Left renal pelvis (tissue), 4 donors: Measurements from ENCODE around the gene LRRC46. TPM values are rescaled to one million over a fixed set of nuclear protein-coding genes. Genes with fewer than 3 reads are reported as not detected.

Source experiments
- DNase-seq, 4 donors: peaks; one replicate each; pipeline ENCODE4 v3.0.0-alpha.2; 2013; ENCODE audit warnings: low read depth in 4 of 4, low spot score in 3 of 4
- polyA plus RNA-seq, 4 donors: library from polyadenylated mRNA; unstranded; fragments of 120-200 nt; gene quantifications; one replicate each; pipeline ENCODE4 v1.2.1, GENCODE V29; 2013; ENCODE audit not compliant: insufficient read length in 4 of 4

The LRRC46 gene
- polyA plus RNA-seq, 4 donors: 0.74 to 3.3 (median 2.6) TPM

DNA sequence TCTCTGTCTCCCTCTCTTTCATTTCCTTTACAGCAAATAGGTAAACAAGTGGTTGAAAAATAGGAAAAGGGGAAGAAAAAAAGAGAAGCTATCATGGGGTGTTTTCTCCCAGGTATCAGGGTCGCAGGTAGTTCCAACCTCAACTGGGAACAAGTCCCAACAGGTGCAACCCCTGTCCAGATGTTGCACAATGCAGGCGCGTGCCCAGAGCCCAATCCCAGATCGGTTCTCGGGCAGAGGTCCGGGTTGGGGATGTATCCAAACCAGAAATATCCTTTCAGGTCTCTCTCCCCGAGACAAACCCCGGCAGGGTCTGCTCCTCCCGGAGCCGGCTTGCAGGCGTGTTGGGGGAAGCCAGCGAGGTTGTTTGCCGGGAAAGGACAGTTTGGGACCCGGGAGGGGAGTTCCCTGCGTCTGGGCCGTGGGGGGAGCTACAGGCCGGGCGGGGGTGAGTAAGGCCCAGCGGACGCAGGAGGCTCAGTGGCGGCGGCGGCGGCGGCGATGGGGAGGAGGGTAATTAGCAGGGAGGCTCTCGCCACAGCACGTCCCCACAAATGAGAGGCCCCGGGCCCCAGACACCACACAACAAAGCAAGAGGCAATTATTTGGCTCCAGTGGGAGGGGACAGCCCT is 40.7 kb downstream of the LRRC46 start:
- no peak for DNase-seq

DNA sequence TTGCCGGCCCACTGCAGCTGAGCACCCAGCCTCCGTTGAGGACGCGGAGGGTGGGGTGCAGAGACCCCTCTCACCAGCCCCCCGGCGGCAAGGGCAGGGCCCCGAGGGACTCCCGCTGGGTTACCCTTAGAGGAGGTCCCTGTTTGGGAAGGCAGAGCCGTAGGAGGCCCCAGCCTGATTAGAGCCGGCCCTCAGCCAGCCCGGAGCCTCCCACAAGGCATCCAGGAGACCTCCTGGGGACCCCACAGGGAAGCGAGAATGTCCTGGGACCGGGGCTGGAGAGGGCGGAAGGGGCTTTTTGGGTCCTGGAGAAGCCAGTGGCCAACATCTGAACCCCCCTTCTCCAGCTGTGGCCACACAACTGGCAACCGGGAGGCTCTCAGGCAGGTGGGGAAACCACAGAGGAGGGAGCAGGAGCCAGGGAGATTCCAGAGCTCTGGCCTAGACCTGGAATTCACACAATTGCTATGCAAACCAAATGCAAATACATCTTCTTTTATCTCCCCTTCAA is 41.2 kb downstream of the LRRC46 start:
- no peak for DNase-seq

DNA sequence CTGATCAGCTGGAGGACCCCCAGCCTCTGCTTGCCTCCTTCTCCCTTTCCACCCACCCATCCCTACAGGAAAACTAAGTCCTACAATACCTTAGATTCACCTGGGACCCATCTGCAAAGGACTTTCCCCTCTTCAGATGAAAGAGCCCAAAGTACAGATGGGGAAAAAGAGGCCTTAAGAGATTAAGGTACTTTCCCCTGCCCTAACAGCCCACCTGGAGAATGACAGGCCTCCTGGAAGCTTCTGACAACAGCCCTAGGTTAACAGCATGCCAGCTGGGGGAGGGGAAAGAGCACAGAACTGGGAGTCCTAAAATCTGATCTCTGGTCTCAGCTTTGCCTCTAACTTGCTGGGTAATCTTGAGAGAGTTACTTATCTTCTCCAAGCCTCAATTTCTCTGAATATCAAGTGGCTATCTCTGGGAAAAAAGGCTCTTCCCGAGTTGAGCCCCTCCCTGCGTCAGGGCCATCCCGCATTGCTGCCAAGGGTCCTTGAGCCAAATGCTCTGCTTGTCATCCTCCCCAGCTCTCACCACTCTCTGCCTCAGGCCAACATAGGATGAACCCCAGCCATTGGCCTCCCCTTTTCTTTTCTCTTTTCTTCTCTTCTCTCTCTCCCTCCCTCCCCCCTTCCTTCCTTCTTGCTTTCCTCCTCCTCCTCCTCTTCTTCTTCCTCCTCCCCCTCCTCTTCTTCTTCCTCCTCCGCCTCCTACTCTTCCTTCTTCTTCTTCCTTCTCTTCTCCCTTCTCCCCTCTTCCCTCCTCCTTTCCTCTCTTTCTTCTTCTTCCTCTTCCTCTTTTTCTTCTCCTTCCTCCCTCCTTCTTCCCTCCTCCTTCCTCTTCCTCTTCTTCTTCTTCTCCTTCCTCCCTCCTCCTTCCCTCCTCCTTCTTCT is 42.0 kb downstream of the LRRC46 start:
- DNase-seq: no peak

DNA sequence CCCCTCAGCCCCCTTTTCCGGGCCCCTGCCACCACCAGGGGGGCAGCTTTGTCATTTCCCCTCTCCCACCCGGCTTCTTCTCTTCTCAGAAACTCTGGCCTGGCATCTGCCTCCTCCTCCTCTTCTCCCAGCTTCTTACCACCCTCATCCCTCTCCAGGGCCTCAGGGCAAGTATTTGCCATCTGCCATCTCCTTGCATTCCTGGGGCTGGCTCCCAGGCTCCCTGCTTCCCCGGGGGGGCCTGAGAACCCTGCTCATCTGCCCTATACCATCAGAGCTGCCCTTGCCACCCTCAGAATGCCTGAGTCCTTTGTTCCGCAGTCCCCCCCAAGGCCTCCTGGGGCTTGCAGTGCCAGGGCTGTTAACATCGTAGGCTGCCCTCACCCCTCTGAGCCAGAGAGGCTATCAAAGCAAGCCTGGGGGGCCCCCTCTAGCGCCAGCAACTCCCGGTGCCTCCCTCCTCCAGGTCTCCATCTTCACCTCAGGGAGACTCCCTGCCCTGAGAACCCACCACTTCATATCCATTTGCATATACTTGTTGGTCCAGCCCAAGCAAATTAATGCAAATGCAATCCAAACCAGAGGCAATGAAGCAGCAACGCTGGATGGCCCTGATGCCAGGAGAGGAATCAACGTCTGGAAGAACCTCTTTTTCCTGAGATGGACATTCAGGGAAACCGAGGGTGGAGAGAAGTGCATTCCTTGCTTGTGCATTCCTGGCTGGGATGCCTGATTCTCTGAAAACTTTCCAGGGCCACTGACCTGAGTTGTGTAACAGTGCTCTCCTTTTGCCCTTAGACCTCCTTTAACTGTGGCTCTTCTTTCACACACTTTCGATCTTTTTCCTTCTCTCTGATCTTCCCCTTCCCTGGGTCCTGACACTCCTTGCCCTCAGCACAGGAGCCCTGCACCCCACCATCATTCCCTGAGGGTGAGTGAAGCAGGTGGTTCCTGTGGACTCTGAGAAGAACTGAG is 43.8 kb downstream of the LRRC46 start:
- no peak for DNase-seq

DNA sequence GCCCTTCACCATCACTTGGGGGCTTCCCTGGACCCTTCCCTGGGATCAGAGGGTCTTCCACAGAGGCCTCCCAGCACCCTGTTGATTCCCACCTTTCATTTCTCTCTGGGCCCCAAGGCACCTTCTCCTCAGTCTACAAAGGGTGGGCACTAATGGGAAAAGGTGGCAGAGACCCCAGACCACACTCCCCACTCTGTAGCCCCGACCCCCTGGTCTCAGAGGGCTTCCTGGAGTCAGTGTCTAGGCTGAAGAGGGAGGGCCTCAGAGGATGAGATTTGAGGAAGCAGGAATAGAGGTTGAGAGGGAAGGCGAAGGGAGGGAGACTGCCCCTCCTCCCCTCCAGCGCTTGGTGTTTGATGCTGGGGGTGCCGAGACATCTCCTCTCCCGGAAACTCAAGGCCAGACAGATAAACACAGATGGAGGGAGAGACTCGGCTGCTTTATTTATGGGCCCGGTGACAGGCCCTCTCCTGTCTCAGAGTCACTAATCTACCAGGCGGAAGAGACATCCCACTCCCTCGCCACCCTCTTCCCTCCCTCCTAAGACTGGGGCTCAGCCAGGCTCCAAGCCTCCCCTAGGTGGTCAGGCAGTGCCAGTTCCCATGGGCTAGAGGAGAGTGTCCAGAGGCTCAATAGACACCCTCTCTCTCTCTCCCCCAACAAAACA is 46.0 kb downstream of the LRRC46 start:
- peak in 1 of 4 donors; percentile 73 for DNase-seq

DNA sequence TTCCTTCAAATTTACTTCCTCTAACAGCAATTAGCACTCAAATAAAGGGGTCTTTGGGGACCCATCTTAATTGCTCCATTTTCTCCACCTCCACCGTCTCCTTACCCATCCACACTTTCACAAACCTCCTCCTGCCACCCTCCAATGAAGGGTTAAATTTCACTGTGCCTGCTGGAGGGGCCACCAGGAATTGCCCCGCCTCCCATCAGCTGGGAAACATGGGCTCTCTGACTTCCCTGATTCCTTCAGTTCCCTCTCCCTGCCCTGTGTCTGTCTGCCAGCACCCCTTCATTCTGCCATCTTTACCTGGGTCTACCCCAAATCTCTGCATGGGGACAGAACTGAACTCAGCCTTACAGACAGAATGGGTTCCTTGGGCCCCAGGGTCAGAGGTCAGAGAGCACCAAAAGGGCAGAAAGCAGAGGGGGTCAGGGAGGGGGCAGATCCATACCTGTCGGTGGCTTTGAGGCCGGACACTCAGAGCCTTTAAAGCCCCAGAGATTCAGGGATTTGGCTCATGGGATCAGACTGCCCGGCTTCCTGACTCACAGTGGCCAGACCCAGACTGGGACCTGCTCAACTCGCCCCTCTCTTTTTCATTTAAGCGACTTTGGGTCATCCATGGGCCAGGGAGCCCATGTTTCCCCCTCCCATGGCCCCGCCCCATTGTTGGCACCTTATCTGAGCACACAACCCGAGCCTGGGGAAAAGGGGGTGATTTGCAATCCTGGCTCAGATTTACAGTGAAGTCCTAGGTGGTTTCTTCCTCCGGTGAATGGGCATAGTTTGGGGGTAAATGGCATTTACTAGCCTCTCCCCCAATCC is 46.9 kb downstream of the LRRC46 start:
- no peak for DNase-seq

DNA sequence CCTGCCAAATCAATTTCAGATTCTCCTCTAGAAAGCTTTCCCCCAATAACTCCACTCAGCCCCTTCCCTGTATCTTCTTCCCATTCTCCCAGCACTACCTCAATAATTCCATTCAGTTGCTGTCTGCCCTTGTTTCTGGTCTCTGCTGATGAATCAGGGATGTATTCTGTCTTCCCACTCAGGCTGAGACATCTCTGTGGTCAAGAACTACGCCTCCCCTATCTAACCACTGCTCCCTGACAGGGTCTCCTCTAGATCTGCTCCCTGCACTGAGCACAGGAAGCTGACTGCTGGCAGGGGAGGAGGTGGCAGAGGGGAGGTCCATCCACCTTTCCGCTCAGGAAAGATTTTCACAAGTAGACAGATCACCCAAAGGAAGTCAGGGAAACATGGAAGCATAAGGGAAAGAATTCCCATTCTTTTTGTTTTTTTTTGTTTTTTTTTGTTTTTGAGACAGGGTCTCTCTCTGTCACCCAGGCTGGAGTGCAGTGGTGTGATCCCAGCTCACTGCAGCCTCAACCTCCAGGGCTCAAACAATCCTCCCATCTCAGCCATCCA is 47.6 kb downstream of the LRRC46 start:
- no peak for DNase-seq

DNA sequence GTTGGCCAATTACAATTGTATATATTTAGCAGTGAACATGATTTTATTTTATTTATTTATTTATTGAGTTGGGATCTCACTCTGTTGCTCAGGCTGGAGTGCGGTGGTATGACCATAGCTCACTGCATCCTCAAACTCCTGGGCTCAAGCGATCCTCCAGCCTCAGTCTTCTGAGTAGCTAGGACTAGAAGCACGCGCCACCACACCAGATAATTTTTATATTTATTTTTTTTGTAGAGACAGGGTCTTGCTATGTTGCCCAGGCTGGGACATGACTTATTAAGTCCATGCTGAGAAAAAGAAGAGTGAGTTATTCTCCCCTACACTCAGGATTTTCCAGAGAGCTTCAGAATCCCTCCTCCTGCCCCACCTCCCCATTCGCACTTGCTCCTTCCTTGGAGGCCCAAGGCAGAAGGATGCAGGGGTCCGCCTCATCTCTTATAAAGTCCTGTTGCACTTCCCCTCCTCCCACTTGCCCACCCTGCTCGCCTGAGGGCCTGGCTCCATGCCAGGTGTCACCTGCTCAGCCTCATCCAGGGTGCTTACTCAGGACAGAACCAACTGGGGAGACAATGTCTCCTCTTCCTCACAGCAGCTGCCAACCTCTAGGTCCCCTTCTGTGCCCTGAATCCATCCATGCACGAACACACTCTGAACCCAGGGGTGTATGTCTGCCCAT is 48.4 kb downstream of the LRRC46 start:
- DNase-seq: no peak

DNA sequence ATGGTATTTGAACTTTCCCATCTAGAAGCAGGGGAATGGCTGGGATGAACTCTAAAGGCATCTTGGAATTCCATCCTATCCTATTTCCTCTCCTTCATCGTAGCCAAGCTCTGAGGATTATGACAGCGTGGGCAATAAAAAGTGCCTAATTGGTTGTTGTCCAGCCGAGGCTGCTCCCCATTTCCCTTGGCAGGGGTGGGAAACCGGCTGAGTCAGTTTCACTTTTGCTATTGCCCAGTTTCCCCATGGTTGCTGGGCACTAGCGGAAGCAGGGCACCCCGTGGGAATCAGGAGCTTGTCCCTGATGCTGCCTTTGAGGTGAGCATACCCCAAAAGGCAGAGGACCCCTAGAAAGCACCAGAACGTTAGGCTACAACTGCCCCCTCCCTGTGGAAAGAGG is 50.8 kb downstream of the LRRC46 start:
- no peak for DNase-seq

DNA sequence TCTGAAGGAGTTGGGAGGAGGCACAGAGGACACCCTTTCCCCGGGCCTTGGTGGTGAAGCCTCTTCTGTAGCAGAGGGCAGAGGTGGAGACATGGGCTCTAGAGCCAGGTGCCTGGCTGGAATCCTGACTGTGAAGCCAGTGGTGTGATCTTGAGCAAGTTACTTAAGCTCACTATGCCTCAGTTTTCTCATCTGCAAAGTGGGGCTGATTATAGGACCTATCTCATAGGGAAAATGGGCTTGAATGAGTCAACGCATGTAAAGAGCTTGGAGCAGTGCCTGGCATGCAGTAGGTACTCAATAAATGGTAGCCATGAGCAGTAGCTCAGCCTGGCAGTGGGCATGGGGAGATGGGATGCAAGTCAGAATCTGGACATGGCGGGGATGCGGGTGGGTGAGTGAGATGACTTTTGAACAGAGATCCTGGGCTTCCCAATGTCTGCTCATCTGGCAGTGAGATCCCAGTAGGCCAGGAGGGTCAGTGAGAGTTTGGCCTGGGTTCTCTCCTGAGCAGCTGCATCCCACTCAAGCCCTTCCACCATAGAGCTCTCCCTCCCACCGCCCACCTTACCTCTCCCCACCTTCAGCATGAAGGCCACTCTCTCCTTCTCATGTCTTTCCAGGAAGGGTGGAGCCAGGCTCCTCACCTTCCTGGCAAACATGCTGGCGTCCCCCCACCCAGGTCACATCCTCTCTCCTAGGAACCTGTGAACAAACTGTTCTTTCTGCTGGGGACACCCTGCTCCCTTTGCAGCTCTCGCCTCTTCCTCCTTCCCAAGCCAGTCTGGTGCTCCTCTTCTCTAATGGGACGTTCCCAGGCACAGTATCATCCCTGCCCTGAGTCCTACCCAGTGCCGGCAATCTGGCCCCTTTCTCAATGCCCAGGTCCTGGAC is 51.5 kb downstream of the LRRC46 start:
- DNase-seq: no peak

DNA sequence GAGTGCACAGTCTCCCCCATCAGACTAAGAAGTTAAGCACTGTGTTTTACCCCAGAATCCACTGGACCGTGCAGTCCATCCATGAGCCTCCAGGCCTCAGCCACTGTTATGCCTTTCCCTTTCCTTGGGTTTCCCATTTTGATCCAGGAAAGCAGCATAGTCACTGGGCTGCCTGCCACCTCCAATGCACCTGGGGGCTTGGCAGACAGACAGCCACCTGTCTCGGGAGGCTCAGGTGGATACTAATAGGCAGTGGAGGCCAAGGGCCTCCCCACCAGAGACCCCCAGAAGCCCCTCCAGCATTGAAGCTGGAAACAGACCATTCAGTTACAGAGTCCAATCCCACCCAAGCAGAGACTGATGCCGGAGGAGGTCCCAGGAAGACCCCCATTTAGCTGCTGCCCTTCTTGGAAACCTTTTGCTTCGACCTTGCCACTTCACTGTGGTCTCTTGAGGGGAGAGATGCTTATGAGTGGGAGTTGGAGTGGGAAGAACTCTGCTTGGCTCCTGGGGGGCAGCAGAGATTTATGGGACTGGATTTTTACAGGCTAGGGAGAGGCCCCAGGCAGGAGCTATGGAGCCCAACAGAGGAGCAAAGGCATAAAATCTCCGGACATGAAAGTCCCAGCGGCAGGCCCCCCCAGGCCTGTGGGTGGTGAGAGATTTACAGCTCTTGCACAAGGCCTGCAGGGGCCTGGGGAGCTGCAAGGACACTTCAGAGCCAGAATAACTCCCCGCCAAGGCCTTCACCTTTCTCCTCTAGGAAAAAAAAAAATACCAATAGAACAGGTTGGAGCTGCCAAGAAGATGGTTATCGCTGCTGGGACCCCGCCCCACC is 52.3 kb downstream of the LRRC46 start:
- no peak for DNase-seq

DNA sequence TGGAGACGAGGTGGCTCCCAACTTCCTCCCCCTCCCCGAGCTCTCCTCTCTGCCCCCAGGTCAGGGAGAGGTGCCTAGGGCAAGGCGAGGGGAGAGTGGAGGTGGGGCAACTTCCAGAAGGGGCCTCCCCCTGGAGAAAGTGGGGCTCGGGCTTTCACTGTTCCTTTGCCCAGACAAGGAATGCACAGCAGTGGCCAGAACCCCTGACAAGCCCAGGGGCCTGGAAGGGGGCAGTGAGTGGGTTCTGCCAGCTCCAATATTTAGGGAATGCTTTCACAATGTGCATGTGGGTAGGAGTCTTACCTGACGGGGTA is 52.9 kb downstream of the LRRC46 start:
- DNase-seq: no peak

DNA sequence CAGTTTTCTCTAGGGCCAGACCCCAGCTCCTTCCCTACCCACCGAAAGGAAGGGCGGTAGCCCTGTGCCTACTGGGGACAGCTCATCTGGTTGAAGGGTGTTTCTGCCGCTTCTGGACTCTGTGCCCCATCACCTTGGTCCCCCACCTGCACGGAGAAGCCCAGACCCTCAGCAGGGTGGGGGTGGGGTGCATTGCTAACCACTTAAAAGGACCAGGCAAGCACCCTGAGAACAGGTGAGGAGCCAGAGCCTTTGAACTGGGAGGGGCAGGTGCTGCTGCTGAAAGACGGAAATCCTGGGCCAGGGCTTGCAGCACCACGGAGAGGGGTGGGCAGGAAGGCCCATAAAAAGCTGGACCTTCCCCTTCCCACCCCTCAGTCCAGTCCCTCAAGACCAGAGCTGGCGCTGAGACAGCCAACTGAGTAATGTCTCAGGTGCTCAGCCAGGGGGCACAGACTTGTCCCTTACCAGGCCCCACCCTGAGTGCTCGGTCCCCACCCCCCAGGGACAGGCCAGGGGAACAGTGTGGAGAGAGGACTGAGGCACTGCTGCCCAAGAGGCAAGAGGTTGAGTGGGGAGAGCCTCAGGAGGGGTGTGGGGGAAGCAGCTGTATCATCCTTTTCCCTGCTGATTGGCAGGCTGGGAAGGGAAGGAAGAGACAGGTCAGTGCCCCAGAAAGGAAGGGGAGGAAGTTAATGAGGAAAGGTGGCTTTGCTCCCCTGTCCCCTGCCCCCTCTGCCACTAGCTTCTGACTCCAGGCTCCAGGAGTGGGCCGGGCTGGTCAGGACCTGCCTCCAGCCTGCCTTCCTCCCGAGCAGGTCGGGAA is 53.6 kb downstream of the LRRC46 start:
- DNase-seq: no peak
